Suppressor macrophage treated with lipopolysaccharide for 1 hour (primary cell): ENCODE measurements around the gene C19orf73.

Experiments used
- DNase-seq, 3 donors: peaks; one replicate each; pipeline ENCODE4 v3.0.0-alpha.2; 2020 to 2022

Gene C19orf73, protein sequence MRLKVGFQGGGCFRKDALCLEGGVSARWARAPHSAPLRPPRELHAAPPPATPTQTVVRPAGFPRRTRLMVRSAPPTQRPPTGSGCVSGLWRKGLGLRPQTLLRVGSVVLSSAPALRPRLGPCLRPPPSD

DNA sequence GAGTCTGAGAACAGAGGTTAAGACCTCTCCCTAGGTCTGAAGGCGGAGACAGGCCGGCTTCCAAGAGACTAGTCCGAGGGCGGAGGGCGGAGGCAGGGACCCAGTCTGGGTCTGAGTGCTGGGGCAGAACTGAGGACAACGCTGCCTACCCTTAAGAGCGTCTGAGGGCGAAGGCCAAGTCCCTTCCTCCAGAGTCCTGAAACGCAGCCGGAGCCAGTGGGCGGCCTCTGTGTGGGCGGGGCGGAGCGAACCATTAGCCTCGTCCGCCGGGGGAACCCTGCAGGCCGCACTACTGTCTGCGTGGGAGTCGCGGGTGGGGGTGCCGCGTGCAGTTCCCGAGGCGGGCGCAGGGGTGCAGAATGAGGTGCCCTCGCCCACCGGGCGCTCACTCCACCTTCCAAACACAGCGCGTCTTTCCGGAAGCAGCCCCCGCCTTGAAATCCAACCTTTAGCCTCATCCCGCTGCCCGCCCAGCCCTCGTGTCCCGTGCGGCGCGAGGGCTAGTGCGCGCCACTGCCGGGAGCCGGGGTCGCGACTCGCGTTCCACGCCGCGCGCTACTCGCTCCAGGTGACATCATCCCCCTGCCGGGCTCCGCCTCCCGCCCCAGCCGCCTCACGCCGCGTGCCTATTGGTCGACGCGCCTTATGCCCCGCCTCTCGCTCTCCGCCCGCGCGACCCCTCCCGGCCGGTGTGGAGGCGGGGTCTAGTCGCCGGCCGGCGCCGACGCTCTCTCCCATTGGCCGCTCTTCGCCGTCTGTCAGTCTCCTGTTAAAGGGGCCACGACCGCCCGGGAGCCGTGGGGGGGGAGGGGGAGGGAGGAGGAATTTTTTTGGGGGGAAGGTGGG lies at the start of gene C19orf73:
Gene C19orf73 (minus strand): TSS at position 579 of the 846 bp plus-strand sequence. CDS start 121 bp downstream, at position 458.
- peak; percentile 97 to 99 (median 98) for DNase-seq

DNA sequence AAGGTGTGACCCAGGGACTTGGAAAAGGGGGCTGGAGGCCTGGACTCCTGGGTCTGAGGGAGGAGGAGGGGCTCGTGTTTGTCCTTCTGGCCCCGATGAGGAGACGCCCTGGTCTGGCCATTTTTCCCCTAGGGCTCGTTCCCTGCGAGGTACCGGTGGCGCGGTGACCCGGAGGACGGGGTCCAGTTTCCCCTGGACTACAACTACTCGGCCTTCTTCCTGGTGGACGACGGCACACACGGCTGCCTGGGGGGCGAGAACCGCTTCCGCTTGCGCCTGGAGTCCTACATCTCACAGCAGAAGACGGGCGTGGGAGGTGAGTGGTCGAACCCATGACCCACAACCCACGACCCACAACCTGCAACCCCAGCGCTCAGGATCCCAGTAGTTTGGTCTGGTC lies 49.5 kb upstream of the C19orf73 start:
- no peak for DNase-seq

DNA sequence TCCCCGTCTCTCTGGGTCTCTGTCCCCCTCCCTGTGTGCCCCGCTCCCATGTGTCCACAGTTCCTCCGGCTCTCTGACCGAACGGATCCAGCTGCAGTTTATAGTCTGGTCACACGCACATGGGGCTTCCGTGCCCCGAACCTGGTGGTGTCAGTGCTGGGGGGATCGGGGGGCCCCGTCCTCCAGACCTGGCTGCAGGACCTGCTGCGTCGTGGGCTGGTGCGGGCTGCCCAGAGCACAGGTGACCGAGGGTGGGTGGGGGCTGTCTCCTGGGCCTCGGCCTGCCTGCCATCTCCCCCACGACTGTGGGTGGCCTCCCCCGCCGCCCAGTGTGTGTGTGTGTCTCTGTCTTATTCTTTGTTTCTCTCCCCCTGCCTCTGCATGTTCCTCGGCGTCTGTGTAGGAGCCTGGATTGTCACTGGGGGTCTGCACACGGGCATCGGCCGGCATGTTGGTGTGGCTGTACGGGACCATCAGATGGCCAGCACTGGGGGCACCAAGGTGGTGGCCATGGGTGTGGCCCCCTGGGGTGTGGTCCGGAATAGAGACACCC lies 49.0 kb upstream of the C19orf73 start:
- DNase-seq = no peak

DNA sequence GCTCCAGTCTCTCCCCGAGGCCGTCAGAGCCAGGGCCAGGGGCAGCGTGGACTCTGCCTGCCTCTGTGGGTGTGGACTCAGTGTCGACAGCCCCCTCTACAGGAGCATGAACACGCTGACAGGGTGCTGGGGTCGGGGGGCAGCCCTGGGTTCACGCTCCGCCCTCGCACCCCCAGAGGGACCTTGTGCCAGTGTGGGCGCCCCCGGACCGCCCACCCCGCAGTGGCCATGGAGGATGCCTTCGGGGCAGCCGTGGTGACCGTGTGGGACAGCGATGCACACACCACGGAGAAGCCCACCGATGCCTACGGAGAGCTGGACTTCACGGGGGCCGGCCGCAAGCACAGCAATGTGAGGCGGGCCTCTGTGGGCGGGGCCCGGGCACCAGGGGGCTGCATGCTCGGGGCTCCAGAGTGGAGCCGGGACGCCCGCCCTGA lies 46.9 kb upstream of the C19orf73 start:
- DNase-seq = no peak

DNA sequence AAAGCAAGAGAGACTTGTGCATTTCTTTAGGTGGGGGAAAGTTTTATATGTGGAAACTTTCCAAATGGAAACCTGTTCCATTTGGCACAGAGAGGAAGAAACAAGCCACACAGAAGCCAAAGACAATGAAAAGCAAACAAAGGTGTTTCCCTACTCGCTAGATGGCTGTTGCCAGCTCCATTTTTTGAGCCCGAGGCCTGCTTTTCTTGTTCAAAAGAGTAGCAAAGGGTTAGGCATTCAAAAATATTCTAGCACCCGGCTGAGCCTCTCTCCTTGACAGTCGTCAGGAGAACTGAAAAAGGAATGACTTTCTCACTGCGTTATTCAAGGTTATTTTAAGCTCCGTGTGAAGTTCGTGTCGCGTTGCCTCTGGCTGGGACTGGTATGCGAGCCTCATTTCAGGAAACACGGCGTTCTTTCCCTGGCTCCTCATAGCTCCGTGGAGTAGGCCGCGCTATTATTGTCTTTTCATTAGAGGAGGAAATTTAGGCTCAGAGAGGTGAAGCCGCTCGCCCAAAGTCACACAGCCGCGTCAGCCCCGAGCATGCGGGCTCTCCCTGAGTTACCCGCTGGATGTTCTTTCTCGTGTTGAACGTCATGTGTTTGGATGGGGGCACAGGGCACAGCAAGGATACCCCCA lies 46.3 kb upstream of the C19orf73 start:
- DNase-seq = no peak

DNA sequence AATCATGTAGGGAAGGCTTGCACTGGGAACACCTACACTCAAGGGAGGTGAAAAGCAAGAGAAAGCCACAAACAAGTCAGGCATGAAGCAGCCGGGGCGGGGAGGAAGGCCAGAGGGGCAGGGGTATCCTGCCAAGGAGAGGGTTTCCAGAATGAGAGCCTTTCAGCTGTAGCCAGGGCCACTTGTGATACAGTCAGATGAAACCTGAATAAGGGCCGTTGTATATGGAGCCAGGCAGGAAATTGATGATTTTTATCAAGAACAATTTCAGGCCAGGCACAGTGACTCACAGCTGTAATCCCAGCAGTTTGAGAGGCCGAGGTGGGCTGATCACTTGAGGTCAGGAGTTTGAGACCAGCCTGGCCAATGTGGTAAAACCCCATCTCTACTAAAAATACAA lies 43.0 kb upstream of the C19orf73 start:
- DNase-seq = no peak

DNA sequence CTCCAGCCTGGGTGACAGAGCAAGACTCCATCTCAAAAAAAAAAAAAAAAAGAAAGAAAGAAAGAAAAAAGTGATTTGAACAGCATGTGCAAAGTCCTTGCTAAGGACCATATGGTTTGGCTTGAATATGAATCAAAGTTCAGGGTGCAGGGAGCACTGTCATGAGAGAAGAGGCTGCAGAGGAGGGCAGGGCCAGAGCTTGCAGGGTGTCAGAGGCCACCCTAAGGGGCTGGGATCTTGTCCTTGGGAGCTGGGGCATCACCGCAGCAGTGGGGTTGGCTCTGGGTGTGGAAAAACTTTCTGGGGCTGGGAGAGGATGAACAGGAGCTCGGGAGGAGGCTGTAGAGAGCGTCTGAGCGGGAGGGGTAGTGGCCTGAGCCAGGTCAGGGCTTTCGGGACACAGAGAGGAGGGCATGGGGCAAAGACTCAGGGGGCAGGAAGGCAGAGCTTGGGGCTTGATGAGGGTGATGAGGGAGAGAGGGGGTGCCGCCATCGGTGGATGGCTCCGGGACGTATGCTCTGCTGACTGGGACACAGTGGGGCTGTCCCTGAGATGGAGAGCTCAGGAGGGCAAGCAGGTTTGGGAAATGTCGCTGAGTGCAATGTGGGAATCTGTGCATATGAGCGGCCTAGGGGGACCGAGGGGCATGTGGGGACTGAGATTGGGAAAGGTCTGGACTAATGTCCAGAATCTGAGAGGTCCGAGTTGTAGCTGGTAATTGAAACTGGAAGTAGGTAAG lies 41.7 kb upstream of the C19orf73 start:
- no peak for DNase-seq

DNA sequence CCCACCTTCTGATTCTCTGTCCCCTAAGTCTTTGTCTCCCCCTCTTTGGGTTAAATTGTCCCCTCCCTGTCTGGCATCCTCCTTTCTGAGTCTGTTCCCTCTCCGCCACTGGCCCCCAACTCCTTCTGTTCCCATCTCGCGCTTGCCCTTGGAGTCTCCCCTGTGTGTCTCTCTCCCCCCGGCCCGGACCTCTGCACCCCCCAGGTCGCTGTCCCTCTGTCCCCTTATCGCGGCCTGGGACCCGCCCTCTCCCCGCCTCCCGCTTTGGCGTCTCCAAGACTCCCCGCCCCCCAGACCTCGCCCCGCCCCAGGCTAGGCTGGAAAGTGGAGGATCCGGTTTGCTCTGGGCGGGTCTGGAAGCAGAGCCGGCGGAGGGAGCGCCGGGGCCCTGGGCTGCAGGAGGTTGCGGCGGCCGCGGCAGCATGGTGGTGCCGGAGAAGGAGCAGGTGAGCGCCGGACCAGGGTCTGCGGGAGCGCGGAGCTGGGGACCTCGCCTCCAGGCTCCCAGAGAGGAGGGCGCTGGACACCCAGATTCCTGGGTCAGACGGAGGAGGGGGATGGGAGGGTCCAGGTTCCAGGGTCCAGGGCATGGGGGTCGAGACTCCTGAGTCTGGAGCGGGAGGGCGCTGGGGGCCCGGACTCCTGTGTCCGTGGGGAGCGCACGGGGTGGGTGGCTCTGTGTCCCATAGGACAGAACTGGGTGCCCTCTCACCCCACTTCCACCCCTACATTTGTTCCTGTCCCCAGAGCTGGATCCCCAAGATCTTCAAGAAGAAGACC lies 38.7 kb upstream of the C19orf73 start, which contains the start of gene TRPM4:
Gene TRPM4 (plus strand): TSS at position 348 of the 780 bp plus-strand sequence. CDS start 75 bp downstream, at position 423.
- DNase-seq = peak; percentile 75 to 94 (median 91)

DNA sequence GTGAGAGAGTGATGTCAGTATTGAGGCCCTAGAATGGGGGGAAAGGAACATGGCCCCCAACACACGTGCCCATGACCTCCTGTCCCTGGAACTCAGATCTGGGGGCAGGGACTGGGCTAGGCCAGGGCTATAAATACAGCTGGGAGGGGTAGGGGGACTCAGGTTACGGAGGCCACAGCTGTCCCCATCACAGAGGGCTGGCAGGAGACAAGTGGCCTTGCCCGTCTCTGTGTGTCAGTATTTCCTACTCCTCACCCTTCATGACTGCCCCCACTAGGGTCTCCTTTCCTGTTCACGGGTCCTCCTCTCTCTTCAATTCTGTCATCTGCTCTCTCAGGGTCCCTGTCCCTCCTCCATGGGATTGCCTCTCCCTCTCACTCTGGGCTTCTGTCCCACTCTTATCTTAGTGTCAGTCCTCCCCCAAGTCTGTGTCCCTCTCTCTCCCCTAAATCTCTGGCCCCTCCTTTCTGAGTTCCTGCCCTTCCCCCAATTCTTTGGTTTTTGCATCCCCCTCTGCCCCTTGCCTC lies 36.9 kb upstream of the C19orf73 start:
- DNase-seq = no peak

DNA sequence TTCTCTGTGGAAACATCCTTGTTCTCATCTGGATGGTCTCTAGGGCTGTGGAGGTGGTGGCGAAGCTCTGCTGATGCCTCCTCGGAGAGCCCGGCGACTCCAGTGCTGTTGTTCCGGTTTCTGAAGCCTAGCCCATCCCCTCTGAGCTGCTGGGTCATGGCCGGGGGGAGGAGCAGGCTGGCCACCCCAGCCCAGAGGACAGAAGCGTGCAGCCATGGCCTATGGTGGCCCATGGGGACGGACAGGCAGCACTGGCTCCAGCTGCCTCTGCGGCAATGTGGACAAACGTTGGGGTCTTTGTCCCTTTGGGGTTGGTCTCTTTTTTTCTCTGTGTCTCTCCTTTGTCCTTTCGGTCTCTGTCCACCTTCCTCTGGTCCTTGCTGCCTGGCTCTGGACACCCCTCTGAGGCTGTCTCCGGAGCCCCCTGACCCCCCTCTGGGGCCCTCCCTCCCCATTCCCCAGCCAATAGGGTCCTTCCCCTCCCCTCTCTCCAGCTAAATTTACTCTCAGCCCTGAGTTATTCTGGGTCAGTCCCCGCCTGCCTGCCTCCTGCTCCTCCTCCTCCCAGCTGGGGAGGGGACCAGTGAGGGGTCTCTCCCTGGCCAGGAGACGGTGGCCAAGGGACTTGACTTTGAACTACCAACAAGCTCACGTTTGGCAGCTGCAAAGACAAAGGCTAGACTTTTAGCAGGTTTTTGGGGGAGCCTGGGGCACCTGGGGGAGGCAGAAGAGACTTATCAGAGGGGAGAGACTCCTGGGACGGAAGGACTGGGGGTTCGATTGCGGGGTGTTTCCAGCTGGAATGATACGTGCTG lies 36.3 kb upstream of the C19orf73 start, which contains the start of gene HRC:
Gene HRC (minus strand): TSS at position 392 of the 815 bp plus-strand sequence. CDS start 159 bp downstream, at position 233.
- peak in 2 of 3 donors; percentile 17 to 46 for DNase-seq

DNA sequence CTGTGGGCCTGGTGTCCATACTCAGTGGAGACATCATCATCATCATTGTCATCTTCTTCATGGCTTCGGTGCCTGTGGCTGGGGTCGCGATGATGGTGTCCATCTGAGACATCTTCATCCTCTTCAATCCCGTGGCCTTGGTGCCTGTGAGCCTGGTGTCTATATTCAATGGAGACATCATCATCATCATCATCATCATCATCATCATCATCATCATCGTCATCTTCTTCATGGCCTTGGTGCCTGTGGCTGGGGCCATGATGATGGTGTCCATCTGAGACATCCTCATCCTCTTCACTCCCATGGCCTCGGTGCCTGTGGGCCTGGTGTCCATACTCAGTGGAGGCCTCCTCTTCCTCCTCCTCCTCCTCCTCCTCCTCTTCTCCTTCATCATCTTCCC lies 35.3 kb upstream of the C19orf73 start:
- no peak for DNase-seq

DNA sequence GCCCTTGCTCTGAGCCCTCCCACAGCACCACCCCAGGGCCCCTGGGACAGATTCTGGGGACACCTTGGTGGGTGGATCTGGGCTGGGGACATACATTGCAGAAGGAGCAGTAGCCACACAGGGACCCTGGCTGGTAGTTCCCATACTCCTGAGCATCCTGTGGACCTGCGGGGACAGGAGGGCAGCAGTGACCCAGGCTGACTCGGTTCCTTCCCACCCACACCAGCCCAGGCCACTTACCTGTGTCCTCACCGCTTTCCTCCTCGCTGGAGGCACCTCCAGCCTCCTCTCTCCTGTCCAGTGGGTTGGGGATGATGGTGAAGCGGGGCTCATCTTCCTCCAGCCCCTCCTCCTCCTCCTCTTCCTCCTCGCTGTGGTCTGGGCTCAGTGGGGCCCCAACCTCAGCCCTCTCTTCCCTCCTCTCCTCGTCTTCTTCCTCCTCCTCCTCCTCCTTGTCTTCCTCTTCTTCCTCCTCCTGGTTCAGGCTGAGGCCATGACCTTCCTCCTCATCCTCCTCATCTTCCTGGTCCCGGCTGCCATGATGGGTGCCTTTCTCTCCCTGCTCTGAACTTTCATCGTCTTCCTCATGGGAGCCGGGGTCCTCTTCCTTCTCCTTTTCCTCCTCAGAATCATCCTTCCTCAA lies 34.3 kb upstream of the C19orf73 start:
- DNase-seq = no peak

DNA sequence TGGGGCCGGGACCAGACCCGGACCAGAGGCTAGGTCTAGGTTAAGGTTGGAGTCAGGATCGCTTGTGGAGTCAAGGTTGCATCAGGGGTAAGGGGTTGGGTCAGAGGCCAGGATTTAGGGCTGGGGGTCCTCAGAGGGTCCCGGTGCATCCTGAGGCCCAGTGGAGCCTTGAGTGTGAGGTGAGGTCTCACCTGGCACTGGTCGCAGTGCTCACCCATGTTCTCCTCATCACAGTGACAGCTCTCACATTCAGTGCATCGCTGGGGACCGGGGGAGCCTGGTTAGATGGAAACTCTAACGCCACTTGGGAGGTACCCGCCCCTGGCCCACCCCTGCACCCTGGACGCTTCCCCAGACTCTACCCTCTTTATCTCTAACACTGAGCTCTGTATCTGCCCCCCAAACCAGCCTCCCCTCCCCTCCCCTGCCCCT lies 33.2 kb upstream of the C19orf73 start:
- DNase-seq = no peak

DNA sequence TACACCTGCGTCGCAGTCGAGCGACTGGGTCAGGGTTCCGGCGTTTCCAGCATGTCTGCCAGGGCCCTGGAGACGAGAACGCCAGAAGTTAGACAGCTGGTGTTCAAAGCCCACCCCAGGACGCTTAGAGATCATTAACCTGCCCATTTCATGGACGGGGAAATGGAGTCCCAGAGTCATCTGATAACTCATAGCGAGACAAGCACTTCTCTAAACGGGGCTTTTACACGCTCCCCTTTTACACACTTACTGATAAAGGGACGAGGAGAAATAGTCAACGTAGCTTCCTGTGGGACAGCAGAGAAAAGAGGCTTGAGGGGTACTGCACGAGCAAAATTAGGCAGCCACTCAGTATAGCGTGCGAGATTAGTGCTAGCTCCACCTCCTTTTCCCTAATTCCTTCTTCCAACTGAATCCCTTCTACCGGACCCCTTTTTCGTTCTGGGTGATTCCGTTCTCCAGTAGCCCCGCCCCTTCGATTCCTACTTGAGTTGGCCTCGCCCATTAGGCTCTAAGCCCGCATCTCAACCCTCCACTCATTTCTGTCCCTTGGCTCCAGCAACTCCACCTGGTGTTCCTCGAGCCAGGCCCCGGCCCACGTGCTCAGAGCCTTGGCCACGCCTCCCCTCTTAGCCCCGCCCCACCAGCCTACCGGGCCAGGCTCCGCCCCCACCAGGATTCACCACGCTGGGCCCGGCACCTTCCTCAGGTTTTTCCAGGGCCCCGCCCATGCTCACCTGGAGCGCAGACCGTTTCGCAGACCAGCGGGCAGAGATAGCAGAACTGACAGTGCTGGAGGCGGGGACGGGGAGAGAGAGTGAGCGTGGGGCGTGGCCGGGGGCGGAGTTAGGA lies 32.5 kb upstream of the C19orf73 start:
- peak; percentile 38 to 69 (median 46) for DNase-seq

DNA sequence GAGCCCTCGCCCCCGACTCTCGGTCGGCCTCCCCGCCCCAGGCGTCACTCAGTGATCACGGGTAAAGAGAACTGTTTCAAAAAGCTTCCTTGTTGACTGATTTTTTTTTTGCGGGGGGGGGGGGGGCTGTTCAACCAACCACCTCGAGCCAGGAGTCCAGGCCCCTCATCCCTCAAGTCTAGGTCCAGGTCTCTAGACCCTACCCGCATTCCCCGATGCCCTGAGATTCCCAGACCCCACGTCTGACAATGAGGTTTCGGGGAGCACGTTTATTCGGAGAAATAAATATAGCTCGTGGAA lies 32.0 kb upstream of the C19orf73 start:
- DNase-seq = peak in 1 of 3 donors; percentile 5

DNA sequence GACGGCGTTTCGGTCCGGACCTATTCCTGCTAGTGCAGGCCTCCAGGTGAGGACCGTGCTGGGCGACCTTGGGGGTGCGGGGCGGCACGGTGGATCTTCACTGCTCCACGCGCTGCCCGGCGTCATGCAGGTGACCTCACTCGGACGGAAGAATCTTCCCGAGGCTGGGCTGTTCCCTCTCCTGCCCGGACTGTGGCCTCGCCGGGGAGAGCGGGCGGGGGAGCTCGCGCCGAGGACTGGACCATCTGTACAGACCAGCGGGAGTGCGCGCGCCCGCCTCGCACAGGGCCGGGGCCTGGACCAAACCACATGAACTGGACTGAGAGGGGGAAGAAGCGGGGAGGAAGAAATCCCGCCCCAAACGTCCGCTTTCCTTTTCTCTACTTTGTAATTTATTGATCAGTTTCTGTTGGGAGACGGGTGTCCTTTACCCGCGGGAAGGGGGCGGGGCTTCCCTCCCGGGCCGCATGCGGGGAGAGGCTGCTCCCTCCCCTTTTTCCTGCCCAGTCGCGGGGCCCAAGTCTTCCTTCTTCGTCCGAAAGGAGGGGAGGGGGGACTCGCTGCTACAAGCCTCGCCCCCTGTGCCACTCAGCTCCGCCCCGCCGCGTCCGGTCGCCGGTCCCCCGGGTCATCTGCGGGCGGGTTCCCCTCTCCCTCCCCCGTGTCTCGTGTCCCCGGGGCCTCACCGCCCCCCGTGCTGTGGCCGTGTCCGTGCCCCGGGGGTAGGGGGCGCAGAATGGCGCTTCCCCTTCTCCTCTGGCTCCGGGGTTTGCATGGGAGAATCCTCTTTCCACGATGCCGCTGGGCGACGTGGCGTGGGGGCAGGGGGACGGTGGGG lies 31.4 kb upstream of the C19orf73 start:
- peak; percentile 70 to 86 (median 75) for DNase-seq

DNA sequence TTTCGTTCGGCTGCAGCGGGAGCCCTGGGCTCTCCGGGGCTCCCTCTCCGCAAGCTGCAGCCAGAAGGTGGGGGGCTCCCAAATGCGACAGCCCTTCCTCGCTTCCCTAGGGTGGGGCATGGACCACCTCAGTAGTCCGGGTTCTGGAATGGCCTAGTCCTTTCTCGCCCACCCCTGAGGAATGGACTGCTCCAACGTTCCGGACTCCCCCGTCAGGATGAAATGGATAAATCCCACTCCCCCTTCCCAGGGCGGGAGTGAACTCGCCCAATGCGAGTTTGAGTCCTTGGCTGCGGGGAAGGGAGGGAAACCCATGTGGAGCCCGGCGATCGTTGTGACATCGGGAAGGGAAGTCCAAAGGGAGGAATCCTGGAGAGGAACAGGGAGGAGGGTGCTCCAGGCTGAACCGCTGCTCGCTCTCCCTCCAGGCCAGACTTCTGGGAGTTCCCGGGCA lies 30.7 kb upstream of the C19orf73 start:
- peak; percentile 53 to 73 (median 70) for DNase-seq
